IMR-90 (cell line): ENCODE data around the gene PRKD2. TPM values are rescaled to one million over a fixed set of nuclear protein-coding genes. Genes with fewer than 3 reads are reported as not detected.

ENCODE experiments used
- ATAC-seq: fragments of 200-7000 bp; cut with Tn5 transposase; 2 replicates; pipeline ENCODE4 v1.9.1; 2020; ENCODE audit warnings: low read depth, mild to moderate bottlenecking, moderate library complexity
- BruUV-seq: library from RNA; stranded (reverse); fragments of 400-500 nt; replicated peaks from 2 replicates; lab custom pipeline; 2021; lab: Mats Ljungman, UMichigan
- CTCF ChIA-PET: fragments of 300-600 bp; formaldehyde crosslinking; extraction: SDS; loops from one replicate; lab custom pipeline; 2021; ENCODE audit warnings: antibody characterized with exemption; lab: Yijun Ruan, JAX
- POLR2A ChIA-PET: fragments of 300-600 bp; sonication (Branson Sonifier 250); formaldehyde crosslinking; loops from one replicate; lab custom pipeline; 2022; ENCODE audit warnings: antibody characterized with exemption; ENCODE audit not compliant: unreplicated experiment; lab: Charles Lee
- DNase-seq: peaks from one replicate; pipeline ENCODE4 v3.0.0; 2013
- H2AFZ ChIP-seq: replicated peaks from 2 replicates; pipeline ENCODE3; 2013; ENCODE audit warnings: low read length, mild to moderate bottlenecking; ENCODE audit not compliant: poor library complexity
- H2AK5ac ChIP-seq: 2 replicates; pipeline ENCODE4 v1.6.1; 2013; ENCODE audit warnings: low read depth, low read length, inconsistent platforms
- H2AK9ac ChIP-seq: replicated peaks from 2 replicates; pipeline ENCODE3; 2013; ENCODE audit warnings: mild to moderate bottlenecking, low read depth, low read length, moderate library complexity; ENCODE audit not compliant: poor library complexity
- H2BK120ac ChIP-seq: 2 replicates; pipeline ENCODE4 v1.6.1; 2013; ENCODE audit warnings: low read depth, low read length, inconsistent platforms
- H2BK15ac ChIP-seq: 3 replicates; pipeline ENCODE4 v1.6.1; 2013; ENCODE audit warnings: low read depth, low read length, inconsistent platforms
- H2BK20ac ChIP-seq: 2 replicates; pipeline ENCODE4 v1.6.1; 2013; ENCODE audit warnings: low read depth, mild to moderate bottlenecking, inconsistent platforms, low read length, moderate library complexity
- H2BK5ac ChIP-seq: 2 replicates; pipeline ENCODE4 v1.6.1; 2013; ENCODE audit warnings: mild to moderate bottlenecking, low read depth, low read length, inconsistent platforms; ENCODE audit not compliant: poor library complexity, severe bottlenecking
- H3K14ac ChIP-seq: replicated peaks from 2 replicates; pipeline ENCODE4 v1.6.1; 2013; ENCODE audit warnings: low read depth, low read length, inconsistent platforms
- H3K18ac ChIP-seq: 2 replicates; pipeline ENCODE4 v1.6.1; 2013; ENCODE audit warnings: low read depth, low read length, control low read depth
- H3K23ac ChIP-seq: 2 replicates; pipeline ENCODE4 v1.6.1; 2013; ENCODE audit warnings: low read depth, low read length, inconsistent platforms
- H3K27ac ChIP-seq: 2 replicates; pipeline ENCODE4 v1.5.1; 2013; ENCODE audit warnings: mild to moderate bottlenecking, control low read depth, low read length; ENCODE audit not compliant: insufficient read depth
- H3K27me3 ChIP-seq: 2 replicates; pipeline ENCODE4 v1.6.1; 2013; ENCODE audit warnings: low read length; ENCODE audit not compliant: control insufficient read depth, insufficient read depth
- H3K36me3 ChIP-seq: 2 replicates; pipeline ENCODE4 v1.6.1; 2013; ENCODE audit warnings: low read length, mixed read lengths; ENCODE audit not compliant: control insufficient read depth, insufficient read depth
- H3K4ac ChIP-seq: 2 replicates; pipeline ENCODE4 v1.6.1; 2013; ENCODE audit warnings: low read depth, low read length, inconsistent platforms
- H3K4me1 ChIP-seq: 2 replicates; pipeline ENCODE4 v1.6.1; 2013; ENCODE audit warnings: low read length, mixed read lengths; ENCODE audit not compliant: control insufficient read depth, insufficient read depth
- H3K4me2 ChIP-seq: 2 replicates; pipeline ENCODE4 v1.6.1; 2013; ENCODE audit warnings: low read depth, mild to moderate bottlenecking, control low read depth, low read length, moderate library complexity
- H3K4me3 ChIP-seq: 2 replicates; pipeline ENCODE4 v1.5.1; 2013; ENCODE audit warnings: low read depth, mild to moderate bottlenecking, control low read depth, low read length, moderate library complexity; ENCODE audit not compliant: insufficient read depth
- H3K56ac ChIP-seq: 2 replicates; pipeline ENCODE4 v1.6.1; 2013; ENCODE audit warnings: low read length, inconsistent platforms; ENCODE audit not compliant: insufficient read depth; ENCODE audit errors: extremely low read depth
- H3K79me1 ChIP-seq, 2 experiments: 2 replicates each; pipeline ENCODE4 v1.6.1; 2013; ENCODE audit warnings: low read length in 2 of 2, inconsistent platforms in 1 of 2, low read depth in 1 of 2
- H3K9ac ChIP-seq: 2 replicates; pipeline ENCODE4 v1.6.1; 2013; ENCODE audit warnings: low read depth, low read length, control low read depth
- H3K9me1 ChIP-seq: 2 replicates; pipeline ENCODE4 v1.6.1; 2013; ENCODE audit warnings: low read length, inconsistent platforms; ENCODE audit not compliant: insufficient read depth
- H3K9me3 ChIP-seq: 2 replicates; pipeline ENCODE4 v1.6.1; 2013; ENCODE audit warnings: low read length; ENCODE audit not compliant: control insufficient read depth, insufficient read depth
- H4K20me1 ChIP-seq: 2 replicates; pipeline ENCODE4 v1.6.1; 2013; ENCODE audit warnings: low read length, inconsistent platforms; ENCODE audit not compliant: insufficient read depth
- H4K5ac ChIP-seq: 2 replicates; pipeline ENCODE4 v1.6.1; 2013; ENCODE audit warnings: mild to moderate bottlenecking, low read depth, low read length, control low read depth
- H4K8ac ChIP-seq, 2 experiments: 2 replicates each; pipeline ENCODE4 v1.6.1; 2013; ENCODE audit warnings: low read depth in 2 of 2, low read length in 2 of 2, control low read depth in 1 of 2, inconsistent platforms in 1 of 2
- H4K91ac ChIP-seq: 2 replicates; pipeline ENCODE4 v1.6.1; 2013; ENCODE audit warnings: low read depth, low read length, inconsistent platforms; ENCODE audit not compliant: insufficient read depth
- BHLHE40 ChIP-seq: fragments of 150-350 bp; IDR thresholded peaks from 2 replicates; pipeline ENCODE4 v1.6.1; 2016; ENCODE audit warnings: mild to moderate bottlenecking, low read depth, low read length
- CEBPB ChIP-seq: IDR thresholded peaks from 2 replicates; pipeline ENCODE4 v1.6.1; 2012; ENCODE audit warnings: low read depth, low read length, improper control_type of control experiment
- CHD1 ChIP-seq: IDR thresholded peaks from 2 replicates; pipeline ENCODE4 v1.6.1; 2012; ENCODE audit warnings: low read depth, low read length, improper control_type of control experiment
- CTCF ChIP-seq: conservative IDR thresholded peaks from 2 replicates; pipeline ENCODE4 v1.5.1; 2012; ENCODE audit warnings: mild to moderate bottlenecking, low read depth, low read length, improper control_type of control experiment
- ELK1 ChIP-seq: fragments of 150-350 bp; IDR thresholded peaks from 2 replicates; pipeline ENCODE4 v1.6.1; 2016; ENCODE audit warnings: low read depth, mild to moderate bottlenecking, low read length, moderate library complexity, borderline replicate concordance
- FOS ChIP-seq: fragments of 150-350 bp; IDR thresholded peaks from 2 replicates; pipeline ENCODE4 v1.6.1; 2016; ENCODE audit warnings: low read depth, low read length
- MAFK ChIP-seq: IDR thresholded peaks from 2 replicates; pipeline ENCODE4 v1.6.1; 2012; ENCODE audit warnings: low read depth, low read length, improper control_type of control experiment
- MAZ ChIP-seq: IDR thresholded peaks from 2 replicates; pipeline ENCODE4 v1.6.1; 2012; ENCODE audit warnings: low read depth, mild to moderate bottlenecking, low read length, improper control_type of control experiment, moderate library complexity, borderline replicate concordance
- MXI1 ChIP-seq: IDR thresholded peaks from 2 replicates; pipeline ENCODE4 v1.6.1; 2012; ENCODE audit warnings: low read depth, mild to moderate bottlenecking, low read length, moderate library complexity, borderline replicate concordance
- NFE2L2 ChIP-seq: fragments of 150-350 bp; IDR thresholded peaks from 2 replicates; pipeline ENCODE4 v1.6.1; 2016; ENCODE audit warnings: low read depth, mild to moderate bottlenecking, low read length
- POLR2A ChIP-seq: IDR thresholded peaks from 2 replicates; pipeline ENCODE4 v1.6.1; 2012; ENCODE audit warnings: mild to moderate bottlenecking, low read depth, low read length
- RAD21 ChIP-seq: IDR thresholded peaks from 2 replicates; pipeline ENCODE4 v1.6.1; 2012; ENCODE audit warnings: low read length, improper control_type of control experiment
- RCOR1 ChIP-seq: IDR thresholded peaks from 2 replicates; pipeline ENCODE4 v1.6.1; 2012; ENCODE audit warnings: mild to moderate bottlenecking, low read length, improper control_type of control experiment; ENCODE audit not compliant: insufficient replicate concordance
- RFX5 ChIP-seq: IDR thresholded peaks from 2 replicates; pipeline ENCODE4 v1.8.0; 2012; ENCODE audit warnings: low read depth, mild to moderate bottlenecking, low read length, moderate library complexity
- SMC3 ChIP-seq: fragments of 150-350 bp; IDR thresholded peaks from 2 replicates; pipeline ENCODE4 v1.6.1; 2016; ENCODE audit warnings: low read depth, mild to moderate bottlenecking, antibody characterized with exemption, low read length, moderate library complexity
- USF2 ChIP-seq: fragments of 150-350 bp; IDR thresholded peaks from 2 replicates; pipeline ENCODE4 v1.6.1; 2017; ENCODE audit warnings: mild to moderate bottlenecking, antibody characterized with exemption, low read length, low read depth
- WGBS, 2 experiments: methylation state at CpG; one replicate each; pipeline versions ENCODE4 v1.1.5 to v1.1.7; 2013; ENCODE audit warnings: missing lambda C conversion rate in 2 of 2; ENCODE audit not compliant: insufficient read length in 1 of 2; ENCODE audit errors: extremely low coverage in 2 of 2; 5-methylcytosine and 5-hydroxymethylcytosine counted together
- dilution Hi-C: fragments of 300-500 bp; cut with HindIII; formaldehyde crosslinking; loops from one replicate; pipeline ENCODE4 v1.14.3; 2018; ENCODE audit warnings: low sequenced_read_pairs; ENCODE audit not compliant: unreplicated experiment
- in situ Hi-C: fragments of 300-500 bp; cut with MboI; formaldehyde crosslinking; loops from 3 replicates; pipeline ENCODE4 v1.14.3; 2019; ENCODE audit warnings: low sequenced_read_pairs, inconsistent platforms, mixed read lengths
- intact Hi-C: fragments of 100-400 bp; cut with micrococcal nuclease; formaldehyde crosslinking; loops from 2 replicates; pipeline ENCODE4 v1.10.0; 2022
- polyA plus RNA-seq, 3 experiments: library from polyadenylated mRNA; depleted of rRNA; stranded (reverse); fragments of >200 nt; gene quantifications; 2 replicates each; pipeline ENCODE4 v1.2.3, GENCODE V29; 2012; ENCODE audit warnings: low replicate concordance in 1 of 3
- total RNA-seq: library from RNA; depleted of rRNA; stranded (reverse); fragments of >200 nt; gene quantifications from 2 replicates; pipeline ENCODE4 v1.2.3, GENCODE V29; 2012

The PRKD2 gene
- total and polyA plus RNA-seq, 2 of the 4 experiments (the other 2 are of a cell fraction), result 9.9 to 19.6 TPM

DNA sequence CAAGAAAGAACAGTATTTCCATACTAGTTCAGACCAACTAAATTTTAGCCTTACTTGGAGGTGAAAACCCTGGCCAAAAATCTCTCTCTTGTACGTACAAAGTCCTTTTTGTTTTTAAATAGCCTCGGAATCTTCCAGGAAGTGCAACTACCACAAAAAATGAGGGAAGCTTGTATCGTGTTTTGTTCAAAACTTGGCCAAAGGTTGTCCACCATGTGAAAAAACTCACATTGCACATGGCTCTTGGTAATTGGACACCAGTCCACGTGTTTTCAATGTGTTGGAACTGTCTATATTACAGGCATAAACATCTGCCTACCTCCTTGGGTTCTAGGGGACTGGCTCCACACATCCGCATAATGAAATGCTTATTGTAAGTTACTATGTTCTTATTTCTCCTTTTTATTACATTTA is 44.5 kb upstream of the PRKD2 start:
- 0% methylated on average over 1 of the region's 5 CpGs; no CpG with 5 or more reads in 1 of the 2 experiments for WGBS, 2 experiments
- Histone ChIP-seq H4K91ac (no peak overlapping the region), H2BK20ac (no peak overlapping the region), H3K56ac (no peak overlapping the region), H3K79me1 (peaks cover 4 to 21% of the 10 kb centered on the region in 2 experiments; a peak in 2 of 4 replicates), H3K14ac (peak overlapping the region; percentile 13; the same call in 1 of the 2 replicates), H3K18ac (no peak overlapping the region), H4K5ac (no peak overlapping the region), H3K27me3 (no peaks in the 10 kb centered on the region), H3K4me3 (no peak overlapping the region), H3K23ac (no peak overlapping the region), H3K4me1 (peaks cover 6% of the 10 kb centered on the region; the same call in 1 of the 2 replicates), H3K27ac (peak overlapping the region; percentile 44; the same call in 1 of the 2 replicates), H3K9me3 (no peaks in the 10 kb centered on the region), H3K9me1 (peaks cover 9% of the 10 kb centered on the region), H2AK5ac (no peak overlapping the region), H2AFZ (no peak overlapping the region), H2BK120ac (no peak overlapping the region), H2BK5ac (no peak overlapping the region), H2AK9ac (no peak overlapping the region), H2BK15ac (no peak overlapping the region), H3K4ac (no peak overlapping the region), H4K8ac (no peak overlapping the region), H3K4me2 (no peak overlapping the region), H4K20me1 (peaks cover 17% of the 10 kb centered on the region), H3K9ac (no peak overlapping the region), H3K36me3 (peaks cover 10% of the 10 kb centered on the region)
- ATAC-seq (no peak), DNase-seq (peak; percentile 79)
- TF ChIP-seq ELK1 (no peak), MAZ (no peak), CEBPB (no peak), RFX5 (no peak), USF2 (no peak), MAFK (no peak), RAD21 (no peak), RCOR1 (no peak), POLR2A (no peak), CTCF (no peak), MXI1 (no peak; the same call in 1 of the 2 replicates), BHLHE40 (no peak), NFE2L2 (no peak), FOS (no peak), SMC3 (no peak), CHD1 (no peak)
- in situ Hi-C loops, result no loop called here
- CTCF ChIA-PET, result no interaction called here
- POLR2A ChIA-PET, result no interaction called here
- intact Hi-C loops, result no loop called here
- dilution Hi-C loops, result no loop called here
- BruUV-seq, result no TSS peak
